A549 (cell line): ENCODE measurements around the gene MAGOH. TPM values are rescaled to one million over a fixed set of nuclear protein-coding genes. Genes with fewer than 3 reads are reported as not detected.

ENCODE experiments used
- ATAC-seq, 2 experiments: fragments of 200-7000 bp in 1 of 2; fragments of >200 bp in 1 of 2; cut with Nextera tagmentation in 1 of 2; cut with Tn5 transposase in 1 of 2; 3 replicates each; pipeline versions ENCODE4 v1.8.0 to v1.9.1; 2018 to 2020; ENCODE audit warnings: mild to moderate bottlenecking in 1 of 2, moderate library complexity in 1 of 2
- CTCF ChIA-PET: fragments of 300-600 bp; sonication (Branson Sonifier 250); formaldehyde crosslinking; extraction: SDS; loops from one replicate; lab custom pipeline; 2021; ENCODE audit warnings: antibody characterized with exemption, inconsistent platforms; lab: Yijun Ruan, JAX
- POLR2A ChIA-PET: fragments of 350-600 bp; formaldehyde crosslinking; extraction: SDS; loops from one replicate; lab custom pipeline; 2021; ENCODE audit warnings: antibody characterized with exemption, inconsistent platforms; lab: Yijun Ruan, JAX
- DNase-seq, 2 experiments: peaks; one replicate each; pipeline versions ENCODE4 v3.0.0 to v3.0.0-alpha.2; 2011 to 2016; ENCODE audit warnings: low read depth in 1 of 2, low spot score in 1 of 2
- FAIRE-seq: peaks from 2 replicates; lab custom pipeline; 2011; peaks lifted over from hg19 to GRCh38; lab: Jason Lieb, UNC
- H3K27ac ChIP-seq, 2 experiments: fragments of >200 bp; sonication (Bioruptor Twin); formaldehyde crosslinking; 3 replicates each; pipeline ENCODE4 v1.5.1; 2016 to 2017
- H3K4me1 ChIP-seq: fragments of >200 bp; sonication (Bioruptor Twin); formaldehyde crosslinking; 3 replicates; pipeline ENCODE4 v1.6.1; 2016
- H3K4me2 ChIP-seq: fragments of >200 bp; sonication (Bioruptor Twin); formaldehyde crosslinking; 3 replicates; pipeline ENCODE4 v1.6.1; 2016
- H3K4me3 ChIP-seq: fragments of >200 bp; sonication (Bioruptor Twin); formaldehyde crosslinking; 3 replicates; pipeline ENCODE4 v1.5.1; 2016
- H3K9me3 ChIP-seq: fragments of >200 bp; sonication (Bioruptor Twin); formaldehyde crosslinking; 3 replicates; pipeline ENCODE4 v1.6.1; 2016
- CBX2 ChIP-seq: fragments of 200-600 bp; sonication (generic); IDR thresholded peaks from 2 replicates; pipeline ENCODE4 v1.6.1; 2016; ENCODE audit warnings: low read depth, mild to moderate bottlenecking, borderline replicate concordance
- CHD2 ChIP-seq: fragments of 150-350 bp; IDR thresholded peaks from 2 replicates; pipeline ENCODE4 v1.6.1; 2014; ENCODE audit warnings: low read length; ENCODE audit not compliant: partially characterized antibody
- CHD4 ChIP-seq: fragments of 200-600 bp; sonication (generic); IDR thresholded peaks from 2 replicates; pipeline ENCODE4 v1.6.1; 2016; ENCODE audit warnings: antibody characterized with exemption, mild to moderate bottlenecking, borderline replicate concordance
- EHF ChIP-seq: fragments of 250-450 bp; sonication (Bioruptor Pico); IDR thresholded peaks from 2 replicates; pipeline ENCODE4 v1.5.0; 2020; ENCODE audit warnings: mild to moderate bottlenecking
- GATA3 ChIP-seq: IDR thresholded peaks from 2 replicates; pipeline ENCODE4 v1.6.1; 2012; ENCODE audit warnings: borderline replicate concordance
- HDAC2 ChIP-seq: fragments of 200-600 bp; sonication (generic); IDR thresholded peaks from 2 replicates; pipeline ENCODE4 v1.6.1; 2016
- KDM1A ChIP-seq: fragments of 200-600 bp; sonication (generic); IDR thresholded peaks from 2 replicates; pipeline ENCODE4 v1.6.1; 2016; ENCODE audit warnings: low read depth, mild to moderate bottlenecking
- MAFK ChIP-seq: fragments of 450-650 bp; IDR thresholded peaks from 2 replicates; pipeline ENCODE4 v1.6.1; 2014; ENCODE audit not compliant: partially characterized antibody
- MAZ ChIP-seq: fragments of 150-350 bp; IDR thresholded peaks from 2 replicates; pipeline ENCODE4 v1.6.1; 2014; ENCODE audit warnings: antibody characterized with exemption, low read depth, low read length, borderline replicate concordance
- NPAS2 ChIP-seq: fragments of 250-450 bp; sonication (Bioruptor Pico); IDR thresholded peaks from 2 replicates; pipeline ENCODE4 v1.8.0; 2022; ENCODE audit warnings: mild to moderate bottlenecking, moderate library complexity, borderline replicate concordance
- PHF8 ChIP-seq: fragments of 200-600 bp; sonication (generic); IDR thresholded peaks from 2 replicates; pipeline ENCODE4 v1.6.1; 2016; ENCODE audit warnings: low read depth, mild to moderate bottlenecking, antibody characterized with exemption, moderate library complexity, borderline replicate concordance
- POLR2A ChIP-seq: IDR thresholded peaks from 2 replicates; pipeline ENCODE4 v1.6.1; 2012; ENCODE audit warnings: mild to moderate bottlenecking, low read length
- POLR2AphosphoS2 ChIP-seq: conservative IDR thresholded peaks from 2 replicates; pipeline ENCODE4 v1.6.1; 2012; ENCODE audit warnings: low read length, improper control_type of control experiment, inconsistent platforms
- RAD21 ChIP-seq, 2 experiments: fragments of >200 bp in 1 of 2; sonication (Bioruptor Twin) in 1 of 2; formaldehyde crosslinking in 1 of 2; IDR thresholded peaks in 1 of 2; conservative IDR thresholded peaks in 1 of 2; 2 replicates in 1 of 2; 3 replicates in 1 of 2; pipeline ENCODE4 v1.6.1; 2012 to 2018; ENCODE audit warnings: inconsistent platforms in 1 of 2
- RFX5 ChIP-seq: fragments of 450-650 bp; IDR thresholded peaks from 2 replicates; pipeline ENCODE4 v1.7.1; 2014; ENCODE audit warnings: antibody characterized with exemption, mild to moderate bottlenecking, moderate library complexity
- SMC3 ChIP-seq: fragments of >200 bp; sonication (Bioruptor Twin); formaldehyde crosslinking; IDR thresholded peaks from 3 replicates; pipeline ENCODE4 v1.6.1; 2018; ENCODE audit warnings: inconsistent platforms
- TFCP2L1 ChIP-seq: fragments of 250-450 bp; sonication (Bioruptor Pico); IDR thresholded peaks from 2 replicates; pipeline ENCODE4 v1.5.0; 2021; ENCODE audit warnings: mild to moderate bottlenecking
- TP53 ChIP-seq: fragments of 250-450 bp; sonication (Bioruptor Pico); IDR thresholded peaks from 2 replicates; pipeline ENCODE4 v1.5.0; 2021; ENCODE audit warnings: mild to moderate bottlenecking, moderate library complexity
- ZSCAN20 ChIP-seq: fragments of 250-450 bp; sonication (Bioruptor Pico); IDR thresholded peaks from 2 replicates; pipeline ENCODE4 v1.8.0; 2022; ENCODE audit warnings: mild to moderate bottlenecking, moderate library complexity
- WGBS: methylation state at CpG from one replicate; pipeline ENCODE4 v1.1.6; 2017; ENCODE audit errors: missing lambda C conversion rate; 5-methylcytosine and 5-hydroxymethylcytosine counted together
- polyA plus RNA-seq, 4 experiments: library from polyadenylated mRNA; depleted of rRNA in 3 of 4; stranded (reverse); fragments of >200 nt; fragmentation: RNase III in 1 of 4; extraction: RNeasy Plus Mini Kit Qiagen cat#74134 plus additional on column Dnase treatment in 1 of 4; gene quantifications; 2 replicates in 3 of 4; 3 replicates in 1 of 4; pipeline ENCODE4 v1.2.3, GENCODE V29; 2011 to 2017
- TF ChIP-seq, protein P1 (sequence below): IDR thresholded peaks from 2 replicates; pipeline ENCODE4 v1.6.1; 2012; ENCODE audit warnings: low read depth, borderline replicate concordance
- TF ChIP-seq, protein P2 (sequence below): IDR thresholded peaks from 2 replicates; pipeline ENCODE4 v1.6.1; 2012
- TF ChIP-seq, protein P3 (sequence below): fragments of 250-450 bp; sonication (Bioruptor Pico); IDR thresholded peaks from 2 replicates; pipeline ENCODE4 v1.5.0; 2021; ENCODE audit warnings: mild to moderate bottlenecking, moderate library complexity, borderline replicate concordance
- TF ChIP-seq, protein P4 (sequence below): fragments of 450-650 bp; IDR thresholded peaks from 2 replicates; pipeline ENCODE4 v1.6.1; 2014; ENCODE audit warnings: antibody characterized with exemption
- TF ChIP-seq, protein P5 (sequence below): fragments of >200 bp; sonication (Bioruptor Twin); formaldehyde crosslinking; IDR thresholded peaks from 3 replicates; pipeline ENCODE4 v1.6.1; 2016
- TF ChIP-seq, protein P6 (sequence below): IDR thresholded peaks from 2 replicates; pipeline ENCODE4 v1.6.1; 2012

Gene MAGOH
- polyA plus RNA-seq, 2 of the 4 experiments (the other 2 are of a cell fraction), result 80.2 to 139 TPM

DNA sequence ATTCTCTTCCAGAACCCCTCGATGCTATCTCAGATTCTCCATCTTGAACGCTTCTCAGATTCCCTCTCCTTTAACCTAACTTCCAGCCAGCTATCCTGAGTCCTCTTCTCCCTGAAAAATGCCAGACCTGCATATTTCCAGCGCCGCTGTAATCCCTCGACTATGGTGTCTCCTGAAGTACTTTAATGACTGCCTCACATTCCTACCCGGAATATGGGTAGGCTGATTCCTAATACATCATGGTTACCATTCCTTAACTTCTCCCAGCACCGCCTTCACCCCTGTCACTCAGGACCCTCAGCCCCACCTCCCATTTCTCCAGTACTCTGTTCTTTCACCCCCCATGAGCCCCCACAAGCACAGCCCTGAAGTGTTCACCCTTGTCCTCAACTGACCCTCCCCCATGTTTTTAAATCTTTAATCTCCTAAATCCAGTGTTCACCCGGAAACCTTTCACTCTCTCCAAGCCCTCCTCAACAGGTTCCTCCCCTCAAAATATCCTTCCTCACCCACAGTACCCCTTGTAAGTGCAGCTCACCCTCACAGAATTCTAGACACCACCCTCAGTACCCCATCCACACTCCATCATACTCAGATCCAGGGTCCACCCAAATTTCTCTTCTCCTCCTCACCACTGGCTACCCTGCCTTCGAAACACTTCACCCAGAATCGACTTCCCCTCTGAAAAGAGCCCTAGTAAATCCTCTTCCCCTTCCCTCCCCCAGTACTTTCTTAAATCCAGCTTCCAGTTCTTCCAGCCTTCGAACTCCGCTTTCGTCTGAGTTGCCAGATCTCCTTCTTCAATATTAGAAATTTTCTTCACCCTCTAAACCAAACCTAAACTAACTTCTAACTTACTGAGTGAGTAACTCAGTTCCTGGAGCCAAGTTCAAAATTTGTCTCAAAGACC lies 40.8 kb downstream of the MAGOH start:
- ChIA-PET CTCF (interaction anchor here (0.6 kb wide), 2 partner anchors 226 to 1612 kb away, joined by 3 to 4 read pairs; no protein-coding TSS in a partner anchor), POLR2A (no interaction called here)
- H3K27ac ChIP-seq, result peak overlapping the region; percentile 87 to 100
- ATAC-seq, result peak; percentile 17 to 20; a peak in 2 of 6 replicates
- no peak for DNase-seq
- TF ChIP-seq GATA3 (no peak), MAFK (peak; percentile 47), EHF (CRISPR knock-in tag) (no peak)
- TF ChIP-seq, protein P1, sequence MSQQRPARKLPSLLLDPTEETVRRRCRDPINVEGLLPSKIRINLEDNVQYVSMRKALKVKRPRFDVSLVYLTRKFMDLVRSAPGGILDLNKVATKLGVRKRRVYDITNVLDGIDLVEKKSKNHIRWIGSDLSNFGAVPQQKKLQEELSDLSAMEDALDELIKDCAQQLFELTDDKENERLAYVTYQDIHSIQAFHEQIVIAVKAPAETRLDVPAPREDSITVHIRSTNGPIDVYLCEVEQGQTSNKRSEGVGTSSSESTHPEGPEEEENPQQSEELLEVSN, result no peak
- peak overlapping the region; percentile 84 for H3K4me3 ChIP-seq
- H3K4me2 ChIP-seq, result peak overlapping the region; percentile 81
- H3K4me1 ChIP-seq, result peaks cover 9% of the 10 kb centered on the region
- WGBS, result 41% methylated on average over 13 of the region's 13 CpGs
- no peaks in the 10 kb centered on the region for H3K9me3 ChIP-seq
- no peak for FAIRE-seq

DNA sequence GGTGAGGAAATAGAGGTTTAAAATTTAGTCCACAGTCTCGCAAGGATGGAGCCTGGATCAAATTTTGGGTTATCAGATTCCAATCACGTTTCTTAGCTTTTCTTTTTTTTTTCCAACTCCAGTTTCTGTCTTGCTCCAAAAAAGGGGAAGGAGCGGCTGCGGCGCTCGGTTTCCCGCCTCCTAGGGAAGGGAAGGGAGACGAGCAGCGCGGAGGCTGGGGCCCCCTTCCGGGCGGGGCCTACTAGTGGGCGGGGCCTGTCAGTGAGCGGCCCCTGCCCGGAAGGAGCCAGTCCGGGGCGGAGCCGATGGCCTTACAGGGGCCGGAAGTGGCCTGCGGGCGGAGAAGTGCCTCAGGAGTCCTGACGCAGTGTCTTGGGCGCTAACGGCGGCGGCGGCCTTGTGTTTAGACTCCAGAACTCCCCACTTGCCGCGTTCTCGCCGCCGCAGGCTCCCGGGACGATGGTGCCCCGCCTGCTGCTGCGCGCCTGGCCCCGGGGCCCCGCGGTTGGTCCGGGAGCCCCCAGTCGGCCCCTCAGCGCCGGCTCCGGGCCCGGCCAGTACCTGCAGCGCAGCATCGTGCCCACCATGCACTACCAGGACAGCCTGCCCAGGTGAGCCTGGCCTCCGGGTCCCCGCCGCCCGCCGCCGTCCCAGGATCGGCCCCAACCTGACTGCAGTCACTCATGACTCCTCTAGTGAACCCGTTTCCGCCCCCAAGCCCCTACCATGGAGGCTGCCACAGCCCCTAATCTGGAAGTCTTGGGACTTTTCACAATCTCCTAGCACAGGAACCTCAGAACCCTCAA lies 41.6 kb downstream of the MAGOH start, which contains the start of gene CPT2:
Gene CPT2 (plus strand): TSS at position 340 of the 806 bp plus-strand sequence. CDS start 120 bp downstream, at position 460.
- Histone ChIP-seq H3K27ac (peak within 1 kb of the TSS; percentile 87 to 100), H3K4me2 (peak within 1 kb of the TSS; percentile 81), H3K4me3 (peak within 1 kb of the TSS; percentile 84), H3K9me3 (no peaks in the 10 kb centered on the region), H3K4me1 (peaks cover 9% of the 10 kb centered on the region)
- DNase-seq (peak; percentile 85 to 88), FAIRE-seq (no peak), ATAC-seq (peak; percentile 99 to 100)
- POLR2A ChIA-PET, result interaction anchor here (0.7 kb wide), 1 partner anchor 354 kb away, joined by 5 read pairs; the partner anchor contains the start of gene ZYG11A
- CTCF ChIA-PET, result interaction anchor here (0.6 to 3.6 kb wide), 4 partner anchors 11 to 365 kb away, joined by 3 to 24 read pairs (median 4); no protein-coding TSS in a partner anchor
- WGBS, result 1% methylated on average over 30 of the region's 57 CpGs
- TF ChIP-seq MAZ (no peak), SMC3 (no peak), POLR2A (peak; percentile 83), ZSCAN20 (CRISPR knock-in tag) (no peak), PHF8 (peak; percentile 76; the same call in 1 of the 2 replicates), GATA3 (no peak), CHD2 (no peak), HDAC2 (no peak), TP53 (CRISPR knock-in tag) (no peak), CBX2 (no peak), NPAS2 (no peak), KDM1A (no peak), RFX5 (no peak), POLR2AphosphoS2 (no peak), RAD21 (conservative IDR thresholded peaks at IDR 0.05 in 1 of 2, IDR thresholded peaks at IDR 0.05 in 1 of 2) (no peak), TFCP2L1 (CRISPR knock-in tag) (no peak), CHD4 (no peak)
- TF ChIP-seq, protein P2, sequence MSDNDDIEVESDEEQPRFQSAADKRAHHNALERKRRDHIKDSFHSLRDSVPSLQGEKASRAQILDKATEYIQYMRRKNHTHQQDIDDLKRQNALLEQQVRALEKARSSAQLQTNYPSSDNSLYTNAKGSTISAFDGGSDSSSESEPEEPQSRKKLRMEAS, result peak; percentile 39; the same call in 1 of the 2 replicates
- TF ChIP-seq, protein P3, sequence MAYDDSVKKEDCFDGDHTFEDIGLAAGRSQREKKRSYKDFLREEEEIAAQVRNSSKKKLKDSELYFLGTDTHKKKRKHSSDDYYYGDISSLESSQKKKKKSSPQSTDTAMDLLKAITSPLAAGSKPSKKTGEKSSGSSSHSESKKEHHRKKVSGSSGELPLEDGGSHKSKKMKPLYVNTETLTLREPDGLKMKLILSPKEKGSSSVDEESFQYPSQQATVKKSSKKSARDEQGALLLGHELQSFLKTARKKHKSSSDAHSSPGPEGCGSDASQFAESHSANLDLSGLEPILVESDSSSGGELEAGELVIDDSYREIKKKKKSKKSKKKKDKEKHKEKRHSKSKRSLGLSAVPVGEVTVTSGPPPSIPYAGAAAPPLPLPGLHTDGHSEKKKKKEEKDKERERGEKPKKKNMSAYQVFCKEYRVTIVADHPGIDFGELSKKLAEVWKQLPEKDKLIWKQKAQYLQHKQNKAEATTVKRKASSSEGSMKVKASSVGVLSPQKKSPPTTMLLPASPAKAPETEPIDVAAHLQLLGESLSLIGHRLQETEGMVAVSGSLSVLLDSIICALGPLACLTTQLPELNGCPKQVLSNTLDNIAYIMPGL (CRISPR knock-in tag), result no peak
- TF ChIP-seq, protein P4, sequence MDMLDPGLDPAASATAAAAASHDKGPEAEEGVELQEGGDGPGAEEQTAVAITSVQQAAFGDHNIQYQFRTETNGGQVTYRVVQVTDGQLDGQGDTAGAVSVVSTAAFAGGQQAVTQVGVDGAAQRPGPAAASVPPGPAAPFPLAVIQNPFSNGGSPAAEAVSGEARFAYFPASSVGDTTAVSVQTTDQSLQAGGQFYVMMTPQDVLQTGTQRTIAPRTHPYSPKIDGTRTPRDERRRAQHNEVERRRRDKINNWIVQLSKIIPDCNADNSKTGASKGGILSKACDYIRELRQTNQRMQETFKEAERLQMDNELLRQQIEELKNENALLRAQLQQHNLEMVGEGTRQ, result no peak
- TF ChIP-seq, protein P5, sequence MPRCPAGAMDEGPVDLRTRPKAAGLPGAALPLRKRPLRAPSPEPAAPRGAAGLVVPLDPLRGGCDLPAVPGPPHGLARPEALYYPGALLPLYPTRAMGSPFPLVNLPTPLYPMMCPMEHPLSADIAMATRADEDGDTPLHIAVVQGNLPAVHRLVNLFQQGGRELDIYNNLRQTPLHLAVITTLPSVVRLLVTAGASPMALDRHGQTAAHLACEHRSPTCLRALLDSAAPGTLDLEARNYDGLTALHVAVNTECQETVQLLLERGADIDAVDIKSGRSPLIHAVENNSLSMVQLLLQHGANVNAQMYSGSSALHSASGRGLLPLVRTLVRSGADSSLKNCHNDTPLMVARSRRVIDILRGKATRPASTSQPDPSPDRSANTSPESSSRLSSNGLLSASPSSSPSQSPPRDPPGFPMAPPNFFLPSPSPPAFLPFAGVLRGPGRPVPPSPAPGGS, result peak; percentile 61; the same call in 1 of the 3 replicates
- TF ChIP-seq, protein P6, sequence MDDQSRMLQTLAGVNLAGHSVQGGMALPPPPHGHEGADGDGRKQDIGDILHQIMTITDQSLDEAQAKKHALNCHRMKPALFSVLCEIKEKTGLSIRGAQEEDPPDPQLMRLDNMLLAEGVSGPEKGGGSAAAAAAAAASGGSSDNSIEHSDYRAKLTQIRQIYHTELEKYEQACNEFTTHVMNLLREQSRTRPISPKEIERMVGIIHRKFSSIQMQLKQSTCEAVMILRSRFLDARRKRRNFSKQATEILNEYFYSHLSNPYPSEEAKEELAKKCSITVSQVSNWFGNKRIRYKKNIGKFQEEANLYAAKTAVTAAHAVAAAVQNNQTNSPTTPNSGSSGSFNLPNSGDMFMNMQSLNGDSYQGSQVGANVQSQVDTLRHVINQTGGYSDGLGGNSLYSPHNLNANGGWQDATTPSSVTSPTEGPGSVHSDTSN, result no peak
